LNCaP clone FGC (cell line): ENCODE results near the gene PTPRM.

Experiments used
- DNase-seq: peaks from one replicate; pipeline ENCODE4 v3.0.0-alpha.2; 2011; ENCODE audit warnings: low read depth
- H3K4me3 ChIP-seq: 2 replicates; pipeline ENCODE4 v1.5.1; 2011; ENCODE audit warnings: mild to moderate bottlenecking, low read depth, low read length, control low read depth
- TF ChIP-seq, protein P1 (sequence below): IDR thresholded peaks from 2 replicates; pipeline ENCODE4 v1.5.1; 2012; ENCODE audit warnings: mild to moderate bottlenecking; ENCODE audit not compliant: control insufficient read depth, insufficient read depth; ENCODE audit errors: extremely low read depth

Gene PTPRM

DNA sequence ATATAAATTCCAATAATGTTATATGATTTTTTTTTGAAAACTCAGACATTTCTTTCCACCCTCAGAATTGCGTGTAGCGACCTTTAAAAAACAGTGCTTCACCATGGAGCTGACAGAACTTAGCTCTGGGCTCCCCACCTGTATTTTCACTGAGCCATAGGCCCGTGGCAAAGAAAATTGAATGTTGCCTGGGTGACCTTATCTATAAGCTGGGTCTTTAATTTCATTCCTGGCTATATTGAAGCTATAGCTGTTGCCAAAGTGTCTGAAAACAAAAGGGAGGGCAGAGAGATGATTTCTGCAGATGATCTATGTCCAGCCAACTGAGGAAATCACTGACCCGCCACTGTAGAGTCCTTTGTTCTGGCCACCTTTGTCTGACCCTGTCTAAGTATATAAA, 411.7 kb downstream of the PTPRM start:
- no peak overlapping the region for H3K4me3 ChIP-seq
- DNase-seq: no peak
- TF ChIP-seq, protein P1, sequence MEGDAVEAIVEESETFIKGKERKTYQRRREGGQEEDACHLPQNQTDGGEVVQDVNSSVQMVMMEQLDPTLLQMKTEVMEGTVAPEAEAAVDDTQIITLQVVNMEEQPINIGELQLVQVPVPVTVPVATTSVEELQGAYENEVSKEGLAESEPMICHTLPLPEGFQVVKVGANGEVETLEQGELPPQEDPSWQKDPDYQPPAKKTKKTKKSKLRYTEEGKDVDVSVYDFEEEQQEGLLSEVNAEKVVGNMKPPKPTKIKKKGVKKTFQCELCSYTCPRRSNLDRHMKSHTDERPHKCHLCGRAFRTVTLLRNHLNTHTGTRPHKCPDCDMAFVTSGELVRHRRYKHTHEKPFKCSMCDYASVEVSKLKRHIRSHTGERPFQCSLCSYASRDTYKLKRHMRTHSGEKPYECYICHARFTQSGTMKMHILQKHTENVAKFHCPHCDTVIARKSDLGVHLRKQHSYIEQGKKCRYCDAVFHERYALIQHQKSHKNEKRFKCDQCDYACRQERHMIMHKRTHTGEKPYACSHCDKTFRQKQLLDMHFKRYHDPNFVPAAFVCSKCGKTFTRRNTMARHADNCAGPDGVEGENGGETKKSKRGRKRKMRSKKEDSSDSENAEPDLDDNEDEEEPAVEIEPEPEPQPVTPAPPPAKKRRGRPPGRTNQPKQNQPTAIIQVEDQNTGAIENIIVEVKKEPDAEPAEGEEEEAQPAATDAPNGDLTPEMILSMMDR: no peak

GRCh38 chr18:7979714-7980113, 412.6 kb downstream of the PTPRM start:
- no peak for DNase-seq
- TF ChIP-seq, protein P1: no peak
- no peak overlapping the region for H3K4me3 ChIP-seq

DNA sequence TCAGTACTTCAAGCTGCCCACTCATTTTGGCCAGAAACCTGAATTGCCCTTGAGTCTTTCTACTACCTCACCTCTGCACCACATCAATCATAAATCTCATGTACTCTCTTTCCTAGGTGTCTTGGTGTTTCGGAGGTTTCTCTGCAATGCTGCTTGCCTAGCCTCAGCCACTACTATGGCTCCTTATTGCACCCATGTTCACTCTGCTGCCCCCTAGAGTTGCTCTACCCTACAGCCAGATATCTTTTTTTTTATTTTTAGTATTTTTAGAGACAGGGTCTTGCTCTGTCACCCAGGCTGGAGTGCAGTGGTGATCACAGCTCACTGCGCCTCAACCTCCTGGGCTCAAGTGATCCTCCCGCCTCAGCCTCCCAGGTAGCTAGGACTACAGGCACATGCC, 413.0 kb downstream of the PTPRM start:
- DNase-seq: no peak
- TF ChIP-seq, protein P1: no peak
- no peak overlapping the region for H3K4me3 ChIP-seq

DNA sequence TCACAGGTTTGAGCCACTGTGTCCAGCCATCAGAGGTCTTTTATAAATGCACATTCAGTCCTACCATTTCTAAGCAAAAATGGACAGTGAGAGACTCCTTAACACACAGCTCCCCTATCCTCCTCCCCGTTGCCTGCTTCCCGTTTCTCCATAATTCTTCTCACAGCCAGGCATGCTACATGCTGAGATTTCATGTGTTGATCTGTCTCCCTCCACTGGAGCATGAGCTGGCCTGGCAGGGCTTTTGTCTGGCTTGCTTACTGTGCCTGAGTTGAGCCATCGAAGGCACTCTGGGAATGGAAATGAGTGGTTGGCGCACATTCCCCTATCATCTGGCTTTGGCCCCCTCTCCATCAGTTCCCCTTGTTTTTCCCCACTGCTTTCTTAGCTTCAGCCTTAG, 413.5 kb downstream of the PTPRM start:
- TF ChIP-seq, protein P1: no peak
- DNase-seq: no peak
- no peak overlapping the region for H3K4me3 ChIP-seq

- DNase-seq: no peak
- TF ChIP-seq, protein P1: no peak
- H3K4me3 ChIP-seq: no peak overlapping the region
These were observed 415.1 kb downstream of the PTPRM start for GRCh38 chr18:7982216-7982615.

- no peak for DNase-seq
- TF ChIP-seq, protein P1: no peak
- H3K4me3 ChIP-seq: no peak overlapping the region
These were observed 420.3 kb downstream of the PTPRM start for GRCh38 chr18:7987284-7987976.

- DNase-seq: no peak
- no peak overlapping the region for H3K4me3 ChIP-seq
- TF ChIP-seq, protein P1: no peak
These were observed 423.6 kb downstream of the PTPRM start for GRCh38 chr18:7990670-7991069.
